Smooth muscle cell (in vitro differentiated cells): ENCODE results near the gene FRAS1. TPM values are rescaled to one million over a fixed set of nuclear protein-coding genes. Genes with fewer than 3 reads are reported as not detected.
A peak's percentile ranks its signal among the peaks of the same experiment; 100 is the strongest.

Experiments used
- DNase-seq: peaks from one replicate; lab custom pipeline; 2025; ENCODE audit not compliant: unreplicated experiment; lab: John Stamatoyannopoulos, UW
- H2AFZ ChIP-seq: fragments of 200-600 bp; sonication (generic); 2 replicates; pipeline ENCODE4 v1.6.0; 2016; ENCODE audit warnings: antibody characterized with exemption, low read depth, mild to moderate bottlenecking
- H3F3A ChIP-seq: fragments of 200-600 bp; sonication (generic); 2 replicates; pipeline ENCODE4 v1.6.0; 2017; ENCODE audit warnings: antibody characterized with exemption, low read depth
- H3K27ac ChIP-seq: fragments of 200-600 bp; sonication (generic); 2 replicates; pipeline ENCODE4 v1.5.1; 2016; ENCODE audit warnings: low read depth, mild to moderate bottlenecking
- H3K27me3 ChIP-seq: fragments of 200-600 bp; sonication (generic); 2 replicates; pipeline ENCODE4 v1.6.1; 2016; ENCODE audit warnings: low read depth, mild to moderate bottlenecking
- H3K36me3 ChIP-seq: fragments of 200-600 bp; sonication (generic); 2 replicates; pipeline ENCODE4 v1.5.1; 2016; ENCODE audit warnings: low read depth
- H3K4me1 ChIP-seq: fragments of 200-600 bp; sonication (generic); 2 replicates; pipeline ENCODE4 v1.5.1; 2016; ENCODE audit warnings: low read depth
- H3K4me2 ChIP-seq: fragments of 200-600 bp; sonication (generic); 2 replicates; pipeline ENCODE4 v1.6.0; 2016; ENCODE audit warnings: mild to moderate bottlenecking
- H3K4me3 ChIP-seq: fragments of 200-600 bp; sonication (generic); 2 replicates; pipeline ENCODE4 v1.5.1; 2016; ENCODE audit warnings: mild to moderate bottlenecking
- H3K79me2 ChIP-seq: fragments of 200-600 bp; sonication (generic); 2 replicates; pipeline ENCODE4 v1.6.0; 2016; ENCODE audit warnings: low read depth, mild to moderate bottlenecking
- H3K9ac ChIP-seq: fragments of 200-600 bp; sonication (generic); 2 replicates; pipeline ENCODE4 v1.6.0; 2016; ENCODE audit warnings: low read depth
- H3K9me3 ChIP-seq: fragments of 200-600 bp; sonication (generic); replicated peaks from 2 replicates; pipeline ENCODE4 v1.5.1; 2016; ENCODE audit warnings: low read depth
- H4K20me1 ChIP-seq: fragments of 200-600 bp; sonication (generic); 2 replicates; pipeline ENCODE4 v1.6.0; 2016; ENCODE audit warnings: low read depth
- WGBS: methylation state at CpG from one replicate; pipeline ENCODE4 v1.1.7; 2016; ENCODE audit warnings: low lambda C conversion rate; 5-methylcytosine and 5-hydroxymethylcytosine counted together
- polyA plus RNA-seq: library from polyadenylated mRNA; unstranded; fragments of >200 nt; fragmentation: Nextera tagmentation; extraction: Ambion mirVana; gene quantifications from 2 replicates; pipeline ENCODE4 v1.2.1, GENCODE V29; 2016
- total RNA-seq: library from RNA; depleted of rRNA; stranded (reverse); fragments of >200 nt; gene quantifications from 2 replicates; pipeline ENCODE4 v1.2.3, GENCODE V29; 2014
- TF ChIP-seq, protein P1 (sequence below): fragments of 200-600 bp; sonication (generic); IDR thresholded peaks from 2 replicates; pipeline ENCODE4 v1.5.1; 2017; ENCODE audit warnings: borderline replicate concordance, mild to moderate bottlenecking, antibody characterized with exemption; ENCODE audit not compliant: insufficient read depth, poor library complexity, severe bottlenecking

FRAS1 gene
- total and polyA plus RNA-seq, 2 experiments from 2014 or later, result 0.55 to 8.1 TPM

DNA sequence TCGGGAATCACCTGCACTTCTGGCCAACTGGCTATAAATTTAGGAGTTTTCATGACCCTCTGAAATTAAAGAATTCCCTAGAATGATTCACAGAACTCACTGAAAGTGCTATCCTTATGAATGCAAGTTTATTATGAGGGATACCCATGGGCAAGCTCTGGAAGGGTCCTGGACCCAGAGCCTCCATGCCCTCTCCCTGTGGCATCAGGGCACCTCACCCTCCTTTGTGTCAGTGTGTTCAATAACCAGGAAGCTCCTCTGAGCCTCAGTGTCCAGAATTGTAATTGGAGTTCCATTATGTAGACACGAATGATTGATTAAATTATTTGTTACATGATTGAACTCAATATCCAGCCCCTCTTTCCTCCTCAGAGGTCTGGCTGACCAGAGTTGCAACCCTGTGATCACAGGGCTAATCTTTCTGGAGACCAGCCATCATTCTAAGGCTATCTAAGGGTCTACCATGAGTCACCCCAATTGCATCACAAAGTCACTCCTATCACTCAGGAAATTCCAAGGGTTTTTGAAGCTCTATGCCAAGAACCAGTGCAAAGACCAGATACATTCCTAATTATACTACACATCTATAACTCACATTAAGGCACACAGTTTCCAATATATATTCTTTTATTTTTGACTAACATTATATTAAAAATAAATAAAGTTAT, 503.3 kb downstream of the FRAS1 start:
- Histone ChIP-seq H3K27ac (peak overlapping the region; percentile 18), H3K79me2 (no peaks in the 10 kb centered on the region), H3K4me2 (peak overlapping the region; percentile 34), H2AFZ (no peak overlapping the region), H3K27me3 (no peaks in the 10 kb centered on the region), H3K4me3 (no peak overlapping the region), H3K9me3 (no peaks in the 10 kb centered on the region), H3K4me1 (peaks cover 23% of the 10 kb centered on the region), H4K20me1 (no peaks in the 10 kb centered on the region), H3K9ac (no peak overlapping the region), H3K36me3 (no peaks in the 10 kb centered on the region), H3F3A (peaks cover 13% of the 10 kb centered on the region)
- TF ChIP-seq, protein P1, sequence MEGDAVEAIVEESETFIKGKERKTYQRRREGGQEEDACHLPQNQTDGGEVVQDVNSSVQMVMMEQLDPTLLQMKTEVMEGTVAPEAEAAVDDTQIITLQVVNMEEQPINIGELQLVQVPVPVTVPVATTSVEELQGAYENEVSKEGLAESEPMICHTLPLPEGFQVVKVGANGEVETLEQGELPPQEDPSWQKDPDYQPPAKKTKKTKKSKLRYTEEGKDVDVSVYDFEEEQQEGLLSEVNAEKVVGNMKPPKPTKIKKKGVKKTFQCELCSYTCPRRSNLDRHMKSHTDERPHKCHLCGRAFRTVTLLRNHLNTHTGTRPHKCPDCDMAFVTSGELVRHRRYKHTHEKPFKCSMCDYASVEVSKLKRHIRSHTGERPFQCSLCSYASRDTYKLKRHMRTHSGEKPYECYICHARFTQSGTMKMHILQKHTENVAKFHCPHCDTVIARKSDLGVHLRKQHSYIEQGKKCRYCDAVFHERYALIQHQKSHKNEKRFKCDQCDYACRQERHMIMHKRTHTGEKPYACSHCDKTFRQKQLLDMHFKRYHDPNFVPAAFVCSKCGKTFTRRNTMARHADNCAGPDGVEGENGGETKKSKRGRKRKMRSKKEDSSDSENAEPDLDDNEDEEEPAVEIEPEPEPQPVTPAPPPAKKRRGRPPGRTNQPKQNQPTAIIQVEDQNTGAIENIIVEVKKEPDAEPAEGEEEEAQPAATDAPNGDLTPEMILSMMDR, result no peak
- DNase-seq, result no peak
- 62% methylated on average over 2 of the region's 2 CpGs for WGBS

DNA sequence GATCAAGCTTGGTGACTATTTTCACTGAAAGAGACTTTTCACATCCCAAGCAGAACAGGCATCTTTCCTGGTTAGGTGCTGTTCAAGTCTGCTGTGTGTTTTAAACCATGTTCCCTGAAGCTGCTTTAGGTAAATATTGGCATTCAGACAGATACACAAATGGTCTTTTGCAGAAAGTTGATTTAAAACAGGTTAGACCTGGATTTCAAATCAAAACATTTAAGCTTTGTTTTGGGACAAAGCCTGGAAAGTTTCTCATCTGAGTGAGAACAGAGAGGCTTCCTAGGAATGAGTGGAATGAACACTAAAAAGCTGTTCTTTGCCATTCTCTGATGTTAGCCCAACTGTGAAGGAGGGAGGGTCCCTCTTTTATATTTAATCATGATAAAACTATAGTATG, 504.6 kb downstream of the FRAS1 start:
- Histone ChIP-seq H3K9me3 (no peaks in the 10 kb centered on the region), H2AFZ (no peak overlapping the region), H3K36me3 (no peaks in the 10 kb centered on the region), H3K79me2 (no peaks in the 10 kb centered on the region), H3K27ac (peak overlapping the region; percentile 18), H3K27me3 (no peaks in the 10 kb centered on the region), H3F3A (peaks cover 13% of the 10 kb centered on the region), H3K4me1 (peaks cover 24% of the 10 kb centered on the region), H4K20me1 (no peaks in the 10 kb centered on the region), H3K9ac (peak overlapping the region; percentile 14), H3K4me3 (no peak overlapping the region), H3K4me2 (peak overlapping the region; percentile 34)
- DNase-seq, result no peak
- TF ChIP-seq, protein P1, result no peak

DNA sequence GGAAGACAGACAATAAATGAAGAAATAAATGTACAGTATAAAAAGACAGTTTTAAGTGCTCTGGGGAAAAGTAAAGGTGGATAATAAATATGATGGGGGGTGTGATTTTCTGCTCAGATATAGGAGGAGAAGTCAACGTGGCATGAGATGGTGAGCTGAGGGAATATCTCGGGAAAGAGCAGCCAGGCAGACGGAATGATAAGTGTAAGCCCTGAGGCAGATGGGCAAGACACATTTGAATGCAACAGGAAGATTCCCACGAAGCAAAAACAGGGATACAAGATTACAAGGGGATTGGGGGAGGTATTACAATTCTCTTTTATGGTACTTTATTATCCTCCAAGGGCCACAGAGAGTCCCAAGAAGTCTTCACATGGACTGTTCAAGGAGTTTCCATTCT, 505.6 kb downstream of the FRAS1 start:
- WGBS, result 11% methylated on average over 4 of the region's 4 CpGs
- H4K20me1 ChIP-seq, result no peaks in the 10 kb centered on the region
- H3K4me2 ChIP-seq, result peak overlapping the region; percentile 34
- no peaks in the 10 kb centered on the region for H3K36me3 ChIP-seq
- TF ChIP-seq, protein P1, result no peak
- no peak for DNase-seq
- no peaks in the 10 kb centered on the region for H3K27me3 ChIP-seq
- no peaks in the 10 kb centered on the region for H3K9me3 ChIP-seq
- no peak overlapping the region for H2AFZ ChIP-seq
- H3F3A ChIP-seq, result peaks cover 12% of the 10 kb centered on the region
- H3K4me1 ChIP-seq, result peaks cover 33% of the 10 kb centered on the region
- H3K27ac ChIP-seq, result peak overlapping the region; percentile 18
- no peak overlapping the region for H3K4me3 ChIP-seq
- no peak overlapping the region for H3K9ac ChIP-seq
- H3K79me2 ChIP-seq, result no peaks in the 10 kb centered on the region

DNA sequence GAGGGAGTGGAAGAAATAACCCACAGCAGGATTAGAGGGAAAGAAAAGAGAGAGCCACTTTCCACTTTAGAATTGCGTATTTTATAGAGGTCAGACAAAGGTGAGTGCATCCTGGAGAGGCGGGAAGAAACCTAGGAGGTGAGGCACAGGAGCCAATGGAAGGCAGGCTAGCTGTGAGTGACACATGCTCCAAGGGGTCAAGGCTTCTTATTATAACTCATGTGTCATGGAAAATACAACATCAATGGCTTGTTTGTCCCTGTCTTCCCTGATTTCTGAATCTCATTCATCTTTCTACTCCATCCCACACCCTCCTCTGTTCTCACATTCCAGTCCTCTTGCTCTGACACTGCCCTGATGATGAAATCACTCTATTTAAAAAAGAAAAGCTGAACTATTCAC, 508.8 kb downstream of the FRAS1 start:
- no peaks in the 10 kb centered on the region for H3K9me3 ChIP-seq
- H3K79me2 ChIP-seq, result no peaks in the 10 kb centered on the region
- no peak overlapping the region for H2AFZ ChIP-seq
- peak overlapping the region; percentile 3 for H3K9ac ChIP-seq
- TF ChIP-seq, protein P1, result no peak
- peaks cover 13% of the 10 kb centered on the region for H3F3A ChIP-seq
- H4K20me1 ChIP-seq, result no peaks in the 10 kb centered on the region
- 58% methylated on average over 2 of the region's 2 CpGs for WGBS
- no peak for DNase-seq
- H3K4me2 ChIP-seq, result peak overlapping the region; percentile 64
- H3K36me3 ChIP-seq, result no peaks in the 10 kb centered on the region
- H3K4me3 ChIP-seq, result no peak overlapping the region
- no peaks in the 10 kb centered on the region for H3K27me3 ChIP-seq
- peak overlapping the region; percentile 64 for H3K27ac ChIP-seq
- peaks cover 27% of the 10 kb centered on the region for H3K4me1 ChIP-seq
